Liver (tissue), 3 donors: ENCODE results near the gene ATXN1.

Experiments used
- EGR1 ChIP-seq, 2 donors: IDR thresholded peaks; 2 replicates each; pipeline ENCODE4 v1.6.1; 2016 to 2018; ENCODE audit warnings: antibody characterized with exemption in 2 of 2, low read depth in 2 of 2
- GABPA ChIP-seq, 2 donors: IDR thresholded peaks in 1 of 2; conservative IDR thresholded peaks in 1 of 2; 2 replicates each; pipeline ENCODE4 v1.6.1; 2016; ENCODE audit warnings: antibody characterized with exemption in 2 of 2, mild to moderate bottlenecking in 1 of 2, moderate library complexity in 1 of 2
- MAX ChIP-seq: IDR thresholded peaks from 2 replicates; pipeline ENCODE4 v1.6.1; 2016; ENCODE audit warnings: antibody characterized with exemption
- TAF1 ChIP-seq: conservative IDR thresholded peaks from 2 replicates; pipeline ENCODE4 v1.6.1; 2016; ENCODE audit warnings: antibody characterized with exemption, mild to moderate bottlenecking
- TF ChIP-seq, protein P1 (sequence below): fragments of 150-350 bp; IDR thresholded peaks from 2 replicates; pipeline ENCODE4 v1.5.1; 2017; ENCODE audit warnings: improper control_type of control experiment, low read depth, low read length; ENCODE audit not compliant: missing input control
- TF ChIP-seq, protein P2 (sequence below): IDR thresholded peaks from 2 replicates; pipeline ENCODE4 v1.6.1; 2016; ENCODE audit warnings: antibody characterized with exemption, mild to moderate bottlenecking
- donor health status: healthy.
- donor health status: healthy.

DNA sequence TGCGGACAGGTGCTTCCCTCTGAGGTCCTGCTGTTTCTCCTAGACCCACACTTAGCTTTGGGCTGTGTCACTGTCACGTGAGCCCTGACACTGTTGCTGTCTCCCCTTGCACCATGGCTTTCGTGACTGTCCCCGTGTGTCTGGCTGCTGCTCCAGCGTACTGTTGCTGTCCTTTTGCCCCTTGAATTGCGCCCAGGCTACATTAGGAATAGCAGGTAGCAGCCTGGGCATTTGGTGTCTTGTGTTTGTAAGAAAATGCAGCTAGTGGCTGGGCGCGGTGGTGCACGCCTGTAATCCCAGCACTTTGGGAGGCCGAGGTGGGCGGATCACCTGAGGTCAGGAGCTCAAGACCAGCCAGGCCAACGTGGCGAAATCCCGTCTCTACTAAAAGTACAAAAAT lies 476.8 kb downstream of the ATXN1 start:
- TF ChIP-seq, protein P1, sequence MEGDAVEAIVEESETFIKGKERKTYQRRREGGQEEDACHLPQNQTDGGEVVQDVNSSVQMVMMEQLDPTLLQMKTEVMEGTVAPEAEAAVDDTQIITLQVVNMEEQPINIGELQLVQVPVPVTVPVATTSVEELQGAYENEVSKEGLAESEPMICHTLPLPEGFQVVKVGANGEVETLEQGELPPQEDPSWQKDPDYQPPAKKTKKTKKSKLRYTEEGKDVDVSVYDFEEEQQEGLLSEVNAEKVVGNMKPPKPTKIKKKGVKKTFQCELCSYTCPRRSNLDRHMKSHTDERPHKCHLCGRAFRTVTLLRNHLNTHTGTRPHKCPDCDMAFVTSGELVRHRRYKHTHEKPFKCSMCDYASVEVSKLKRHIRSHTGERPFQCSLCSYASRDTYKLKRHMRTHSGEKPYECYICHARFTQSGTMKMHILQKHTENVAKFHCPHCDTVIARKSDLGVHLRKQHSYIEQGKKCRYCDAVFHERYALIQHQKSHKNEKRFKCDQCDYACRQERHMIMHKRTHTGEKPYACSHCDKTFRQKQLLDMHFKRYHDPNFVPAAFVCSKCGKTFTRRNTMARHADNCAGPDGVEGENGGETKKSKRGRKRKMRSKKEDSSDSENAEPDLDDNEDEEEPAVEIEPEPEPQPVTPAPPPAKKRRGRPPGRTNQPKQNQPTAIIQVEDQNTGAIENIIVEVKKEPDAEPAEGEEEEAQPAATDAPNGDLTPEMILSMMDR: no peak
- TF ChIP-seq EGR1 (IDR thresholded peaks at IDR 0.05; ENCODE audit: low read depth in 2 of 2): no peak
- TF ChIP-seq MAX: no peak
- TF ChIP-seq, protein P2, sequence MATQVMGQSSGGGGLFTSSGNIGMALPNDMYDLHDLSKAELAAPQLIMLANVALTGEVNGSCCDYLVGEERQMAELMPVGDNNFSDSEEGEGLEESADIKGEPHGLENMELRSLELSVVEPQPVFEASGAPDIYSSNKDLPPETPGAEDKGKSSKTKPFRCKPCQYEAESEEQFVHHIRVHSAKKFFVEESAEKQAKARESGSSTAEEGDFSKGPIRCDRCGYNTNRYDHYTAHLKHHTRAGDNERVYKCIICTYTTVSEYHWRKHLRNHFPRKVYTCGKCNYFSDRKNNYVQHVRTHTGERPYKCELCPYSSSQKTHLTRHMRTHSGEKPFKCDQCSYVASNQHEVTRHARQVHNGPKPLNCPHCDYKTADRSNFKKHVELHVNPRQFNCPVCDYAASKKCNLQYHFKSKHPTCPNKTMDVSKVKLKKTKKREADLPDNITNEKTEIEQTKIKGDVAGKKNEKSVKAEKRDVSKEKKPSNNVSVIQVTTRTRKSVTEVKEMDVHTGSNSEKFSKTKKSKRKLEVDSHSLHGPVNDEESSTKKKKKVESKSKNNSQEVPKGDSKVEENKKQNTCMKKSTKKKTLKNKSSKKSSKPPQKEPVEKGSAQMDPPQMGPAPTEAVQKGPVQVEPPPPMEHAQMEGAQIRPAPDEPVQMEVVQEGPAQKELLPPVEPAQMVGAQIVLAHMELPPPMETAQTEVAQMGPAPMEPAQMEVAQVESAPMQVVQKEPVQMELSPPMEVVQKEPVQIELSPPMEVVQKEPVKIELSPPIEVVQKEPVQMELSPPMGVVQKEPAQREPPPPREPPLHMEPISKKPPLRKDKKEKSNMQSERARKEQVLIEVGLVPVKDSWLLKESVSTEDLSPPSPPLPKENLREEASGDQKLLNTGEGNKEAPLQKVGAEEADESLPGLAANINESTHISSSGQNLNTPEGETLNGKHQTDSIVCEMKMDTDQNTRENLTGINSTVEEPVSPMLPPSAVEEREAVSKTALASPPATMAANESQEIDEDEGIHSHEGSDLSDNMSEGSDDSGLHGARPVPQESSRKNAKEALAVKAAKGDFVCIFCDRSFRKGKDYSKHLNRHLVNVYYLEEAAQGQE: no peak
- no peak for TF ChIP-seq TAF1
- TF ChIP-seq GABPA (IDR thresholded peaks at IDR 0.05 in 1 of 2, conservative IDR thresholded peaks at IDR 0.05 in 1 of 2): no peak
